ENCODE results near the gene LSM8. TPM values are rescaled to one million over a fixed set of nuclear protein-coding genes. Genes with fewer than 3 reads are reported as not detected.

LSM8 gene
- total RNA-seq, result 29.6 and 36.7 TPM in 2 replicates

DNA sequence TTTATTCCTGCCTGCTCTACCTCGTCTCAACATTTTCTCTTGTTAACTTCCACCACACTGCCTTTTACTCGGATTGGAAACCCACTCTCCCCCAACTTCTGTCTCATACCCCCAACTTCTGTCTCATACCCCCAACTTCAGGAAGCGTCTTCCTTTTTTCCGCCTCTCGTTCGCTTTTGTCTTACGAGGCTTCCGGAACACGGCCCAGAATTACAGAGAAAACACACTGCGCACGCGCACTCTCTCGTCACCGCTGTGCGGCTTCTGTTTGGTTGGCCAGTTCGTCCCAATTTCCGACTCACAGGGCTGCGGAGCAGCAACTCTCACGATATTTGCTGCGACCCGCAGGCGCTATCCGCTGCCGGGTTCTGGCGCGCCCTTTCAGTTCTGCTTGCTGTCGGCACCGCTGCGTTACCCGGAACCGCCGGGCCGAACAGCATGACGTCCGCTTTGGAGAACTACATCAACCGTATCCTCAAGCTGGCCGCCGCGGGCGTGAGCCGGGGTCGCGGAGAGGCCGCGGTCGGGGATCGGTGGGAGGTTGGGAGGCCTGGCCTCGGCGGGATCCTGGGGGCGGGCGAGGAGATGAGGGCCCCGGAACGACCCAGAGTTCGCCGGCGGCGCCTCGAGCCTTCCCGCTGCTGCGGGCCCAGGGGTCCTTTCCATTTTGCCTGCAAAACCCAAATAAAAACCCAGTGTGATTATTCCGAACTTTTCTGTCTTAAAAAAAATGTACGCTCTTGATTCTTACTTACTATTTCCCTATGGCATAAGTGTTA, at the start of gene LSM8:
TSS of gene LSM8 (plus strand) at position 379 of the 779 bp plus-strand sequence. CDS start at position 439, 60 bp downstream.

DNA sequence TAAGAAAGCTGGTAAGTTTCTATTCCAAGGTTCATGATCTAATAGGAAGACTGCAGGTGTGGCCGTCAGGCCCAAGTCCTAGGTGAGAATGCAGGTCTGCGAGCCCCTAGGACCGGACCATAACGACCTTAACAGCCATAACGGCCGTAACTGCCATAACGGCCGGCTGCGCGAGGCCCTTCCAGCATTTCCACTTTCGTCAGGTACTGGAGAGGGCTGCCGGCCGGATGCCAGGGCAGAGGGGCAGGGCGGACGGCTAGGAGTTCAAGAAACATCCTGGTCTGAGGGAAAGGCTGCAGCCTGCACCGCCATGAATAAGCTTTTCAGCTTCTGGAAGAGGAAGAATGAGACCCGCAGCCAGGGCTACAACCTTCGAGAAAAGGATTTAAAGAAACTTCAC, 40.6 kb downstream of the LSM8 start, which contains the start of gene ANKRD7:
TSS of gene ANKRD7 (plus strand) at position 184 of the 400 bp plus-strand sequence. CDS start at position 311, 127 bp downstream.

Other genes with a start within 250 kb of the LSM8 start
- 0.72 and 0.85 TPM in 2 replicates for gene ANKRD7, start 40.5 kb downstream of the LSM8 start, total RNA-seq

Data from tracheal epithelial cell (primary cell).